ENCODE results near the gene SUGCT. TPM values are rescaled to one million over a fixed set of nuclear protein-coding genes. Genes with fewer than 3 reads are reported as not detected.

SUGCT gene
- total RNA-seq, 2 experiments from 2014 or later, result 0.76 to 1.5 TPM

DNA sequence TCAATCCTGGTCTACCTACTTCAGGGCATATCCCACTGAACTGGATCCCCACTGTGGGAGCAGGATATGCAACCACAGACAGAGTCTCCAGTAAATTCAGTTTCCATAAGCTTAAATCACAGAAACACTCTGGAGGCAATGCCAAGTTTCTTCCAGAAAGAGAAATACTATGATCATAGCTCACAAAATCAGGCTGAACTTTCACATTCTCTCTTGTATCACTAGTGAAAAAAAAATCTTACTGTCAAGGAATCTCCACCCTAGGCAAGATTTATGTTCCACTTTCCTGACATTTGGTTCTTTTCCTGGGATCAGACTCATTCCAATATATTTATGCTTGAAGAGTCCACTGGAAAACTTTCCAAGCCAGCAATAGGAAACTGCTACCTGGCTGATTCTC lies 749.0 kb downstream of the SUGCT start:
- POLR2A ChIA-PET, result no interaction called here
- CTCF ChIA-PET, result no interaction called here
- no peak for DNase-seq
- Mint-ChIP-seq H3K4me1 (ENCODE audit: low read depth) (no peaks in the 10 kb centered on the region), H3K27ac (no peak overlapping the region), H3K36me3 (no peaks in the 10 kb centered on the region), H3K9me3 (peaks cover 5% of the 10 kb centered on the region), H3K27me3 (no peaks in the 10 kb centered on the region), H3K4me3 (no peak overlapping the region)
- intact Hi-C loops (cut with micrococcal nuclease), result no loop called here

- no peaks in the 10 kb centered on the region for H3K27me3 Mint-ChIP-seq
- intact Hi-C loops (cut with micrococcal nuclease), result no loop called here
- H3K36me3 Mint-ChIP-seq, result no peaks in the 10 kb centered on the region
- ChIA-PET POLR2A (no interaction called here), CTCF (no interaction called here)
- no peak overlapping the region for H3K4me3 Mint-ChIP-seq
- H3K4me1 Mint-ChIP-seq (ENCODE audit: low read depth), result no peaks in the 10 kb centered on the region
- no peak for DNase-seq
- no peak overlapping the region for H3K27ac Mint-ChIP-seq
- peaks cover 5% of the 10 kb centered on the region for H3K9me3 Mint-ChIP-seq
Observed at GRCh38 chr7:40884241-40884640, 749.4 kb downstream of the SUGCT start.

DNA sequence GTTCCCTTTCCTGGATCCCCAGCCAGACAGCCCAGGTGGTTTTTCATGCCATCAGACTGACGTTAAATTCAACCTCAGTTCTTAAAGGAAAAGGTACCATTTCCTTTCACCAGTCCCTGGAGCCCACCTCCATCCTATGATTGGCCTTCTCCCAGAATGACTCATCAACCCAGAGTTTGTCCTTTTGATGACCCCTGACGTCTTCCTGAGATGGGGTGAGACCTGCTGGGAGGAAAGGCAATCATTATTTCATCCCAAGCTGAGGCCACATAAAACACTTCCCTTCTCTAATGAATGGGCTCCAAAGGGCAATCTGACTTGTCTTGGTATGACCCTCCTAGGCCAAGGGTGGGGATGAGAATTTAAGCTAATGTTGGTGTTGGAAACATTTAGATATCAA lies 750.7 kb downstream of the SUGCT start:
- CTCF ChIA-PET, result no interaction called here
- Mint-ChIP-seq H3K36me3 (no peaks in the 10 kb centered on the region), H3K4me3 (no peak overlapping the region), H3K9me3 (peaks cover 10% of the 10 kb centered on the region), H3K27me3 (no peaks in the 10 kb centered on the region), H3K27ac (no peak overlapping the region), H3K4me1 (ENCODE audit: low read depth) (no peaks in the 10 kb centered on the region)
- POLR2A ChIA-PET, result no interaction called here
- intact Hi-C loops (cut with micrococcal nuclease), result no loop called here
- DNase-seq, result no peak

GRCh38 chr7:40887099-40887498 lies 752.3 kb downstream of the SUGCT start:
- CTCF ChIA-PET, result no interaction called here
- Mint-ChIP-seq H3K4me3 (no peak overlapping the region), H3K36me3 (no peaks in the 10 kb centered on the region), H3K27ac (no peak overlapping the region), H3K4me1 (ENCODE audit: low read depth) (no peaks in the 10 kb centered on the region), H3K9me3 (peaks cover 20% of the 10 kb centered on the region), H3K27me3 (no peaks in the 10 kb centered on the region)
- intact Hi-C loops (cut with micrococcal nuclease), result no loop called here
- POLR2A ChIA-PET, result no interaction called here
- DNase-seq, result no peak

DNA sequence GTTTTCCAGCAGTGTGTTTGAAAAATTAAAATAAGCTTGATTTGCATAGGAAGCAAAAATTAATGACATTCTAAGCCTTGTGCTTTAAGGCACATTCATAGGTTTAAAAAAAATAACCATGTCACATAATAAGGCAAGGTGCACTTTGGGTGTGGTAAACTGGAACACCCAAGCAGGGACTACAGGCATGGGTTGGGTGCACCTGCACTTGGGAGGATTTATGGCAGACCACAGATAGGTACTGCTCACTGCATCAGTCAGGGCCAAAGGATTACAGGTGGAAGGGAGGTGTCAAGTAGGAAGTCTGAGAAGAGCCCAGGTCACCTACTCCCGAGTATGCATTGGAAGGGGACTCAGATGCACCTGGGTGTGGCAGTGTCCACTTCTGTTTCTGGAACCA lies 753.7 kb downstream of the SUGCT start:
- Mint-ChIP-seq H3K9me3 (peaks cover 24% of the 10 kb centered on the region), H3K4me3 (no peak overlapping the region), H3K4me1 (ENCODE audit: low read depth) (no peaks in the 10 kb centered on the region), H3K27ac (no peak overlapping the region), H3K27me3 (no peaks in the 10 kb centered on the region), H3K36me3 (no peaks in the 10 kb centered on the region)
- POLR2A ChIA-PET, result no interaction called here
- CTCF ChIA-PET, result no interaction called here
- DNase-seq, result no peak
- intact Hi-C loops (cut with micrococcal nuclease), result no loop called here

DNA sequence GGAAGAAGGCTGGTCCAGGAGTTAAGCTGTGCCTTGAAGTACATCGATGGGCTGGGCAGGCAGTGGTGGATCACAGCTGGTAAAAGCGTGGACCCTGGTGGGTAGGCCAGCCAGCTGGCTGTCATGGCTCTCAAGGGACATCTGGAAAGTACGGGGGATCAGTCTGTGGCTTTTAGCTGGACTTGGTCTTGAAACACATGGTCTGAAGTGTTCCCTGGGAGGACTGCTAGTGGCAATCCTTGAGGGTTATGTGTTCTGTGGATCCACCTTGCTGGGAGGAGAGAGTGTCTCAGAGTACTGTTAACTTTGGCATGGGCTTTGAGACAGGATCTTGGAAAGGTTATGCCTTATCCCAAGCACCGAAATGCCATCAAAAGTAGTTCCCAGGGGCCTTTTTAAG lies 754.3 kb downstream of the SUGCT start:
- no peak overlapping the region for H3K27ac Mint-ChIP-seq
- CTCF ChIA-PET, result no interaction called here

GRCh38 chr7:40889539-40889938 lies 754.7 kb downstream of the SUGCT start:
- no peaks in the 10 kb centered on the region for H3K4me1 Mint-ChIP-seq (ENCODE audit: low read depth)
- peaks cover 27% of the 10 kb centered on the region for H3K9me3 Mint-ChIP-seq
- no peaks in the 10 kb centered on the region for H3K27me3 Mint-ChIP-seq
- CTCF ChIA-PET, result no interaction called here
- H3K27ac Mint-ChIP-seq, result no peak overlapping the region
- DNase-seq, result no peak
- H3K4me3 Mint-ChIP-seq, result no peak overlapping the region
- intact Hi-C loops (cut with micrococcal nuclease), result no loop called here
- POLR2A ChIA-PET, result no interaction called here
- no peaks in the 10 kb centered on the region for H3K36me3 Mint-ChIP-seq

More for the DNA sequence above, 754.3 kb downstream of the SUGCT start:
- Mint-ChIP-seq H3K4me3 (no peak overlapping the region), H3K36me3 (no peaks in the 10 kb centered on the region), H3K9me3 (peaks cover 24% of the 10 kb centered on the region), H3K27me3 (no peaks in the 10 kb centered on the region), H3K4me1 (ENCODE audit: low read depth) (no peaks in the 10 kb centered on the region)
- no peak for DNase-seq
- POLR2A ChIA-PET, result no interaction called here
- intact Hi-C loops (cut with micrococcal nuclease), result no loop called here

- Mint-ChIP-seq H3K36me3 (no peaks in the 10 kb centered on the region), H3K27ac (no peak overlapping the region), H3K9me3 (peaks cover 32% of the 10 kb centered on the region), H3K4me1 (ENCODE audit: low read depth) (no peaks in the 10 kb centered on the region), H3K4me3 (no peak overlapping the region), H3K27me3 (no peaks in the 10 kb centered on the region)
- ChIA-PET CTCF (no interaction called here), POLR2A (no interaction called here)
- no peak for DNase-seq
- intact Hi-C loops (cut with micrococcal nuclease), result no loop called here
Observed at GRCh38 chr7:40890088-40890692, 755.4 kb downstream of the SUGCT start.

- no peak for DNase-seq
- no peak overlapping the region for H3K27ac Mint-ChIP-seq
- POLR2A ChIA-PET, result no interaction called here
- no peaks in the 10 kb centered on the region for H3K27me3 Mint-ChIP-seq
- CTCF ChIA-PET, result no interaction called here
- no peaks in the 10 kb centered on the region for H3K4me1 Mint-ChIP-seq (ENCODE audit: low read depth)
- no peak overlapping the region for H3K4me3 Mint-ChIP-seq
- intact Hi-C loops (cut with micrococcal nuclease), result no loop called here
- H3K36me3 Mint-ChIP-seq, result no peaks in the 10 kb centered on the region
- peaks cover 29% of the 10 kb centered on the region for H3K9me3 Mint-ChIP-seq
Observed at GRCh38 chr7:40891232-40891631, 756.4 kb downstream of the SUGCT start.

DNA sequence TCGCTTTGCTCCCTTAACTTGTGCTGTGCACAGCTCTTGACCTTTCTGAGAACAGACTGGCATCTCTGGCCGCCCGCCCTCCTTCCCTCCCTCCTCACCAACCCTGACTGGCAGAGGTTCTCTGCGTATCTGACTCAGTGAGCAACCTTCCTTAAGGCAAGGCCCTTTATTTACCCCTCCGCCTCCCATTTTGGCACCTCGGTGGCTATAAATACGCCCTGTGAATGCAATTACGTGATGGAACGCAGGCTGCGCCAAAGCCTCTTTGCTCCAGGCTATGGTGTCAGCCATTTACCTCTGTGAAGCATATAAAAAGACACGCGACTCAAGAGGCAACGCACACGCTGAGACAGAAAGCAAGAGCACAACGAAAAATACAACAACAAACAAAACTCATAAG lies 764.3 kb downstream of the SUGCT start:
- POLR2A ChIA-PET, result no interaction called here
- CTCF ChIA-PET, result no interaction called here
- Mint-ChIP-seq H3K4me1 (ENCODE audit: low read depth) (no peaks in the 10 kb centered on the region), H3K27me3 (no peaks in the 10 kb centered on the region), H3K4me3 (no peak overlapping the region), H3K9me3 (peaks cover 47% of the 10 kb centered on the region), H3K36me3 (no peaks in the 10 kb centered on the region), H3K27ac (no peak overlapping the region)
- no peak for DNase-seq
- intact Hi-C loops (cut with micrococcal nuclease), result no loop called here

GRCh38 chr7:40899636-40900507 lies 765.1 kb downstream of the SUGCT start:
- Mint-ChIP-seq H3K9me3 (peaks cover 41% of the 10 kb centered on the region), H3K4me3 (no peak overlapping the region), H3K4me1 (ENCODE audit: low read depth) (no peaks in the 10 kb centered on the region), H3K36me3 (no peaks in the 10 kb centered on the region), H3K27me3 (no peaks in the 10 kb centered on the region), H3K27ac (no peak overlapping the region)
- ChIA-PET CTCF (no interaction called here), POLR2A (no interaction called here)
- no peak for DNase-seq
- intact Hi-C loops (cut with micrococcal nuclease), result no loop called here

DNA sequence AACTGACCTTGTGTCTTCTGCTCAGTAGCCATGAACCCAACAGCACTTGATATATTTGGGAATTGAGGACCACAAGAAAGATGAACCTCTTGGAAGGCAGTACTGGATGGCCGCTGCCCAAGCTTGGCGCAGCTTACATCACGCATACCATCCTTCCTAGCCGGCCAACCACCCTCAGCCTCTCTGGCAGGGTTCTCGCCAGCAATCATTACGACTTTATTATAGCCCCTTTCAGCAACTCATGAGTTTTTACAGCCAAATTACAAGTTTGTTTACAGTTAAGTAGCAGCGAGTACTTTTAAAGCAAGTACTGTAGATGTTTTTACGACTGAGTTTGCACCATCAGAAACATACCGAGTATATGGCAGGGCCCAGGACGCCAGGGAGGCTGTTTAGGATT lies 769.1 kb downstream of the SUGCT start:
- Mint-ChIP-seq H3K4me3 (no peak overlapping the region), H3K9me3 (peaks cover 16% of the 10 kb centered on the region), H3K27ac (no peak overlapping the region), H3K36me3 (no peaks in the 10 kb centered on the region), H3K27me3 (no peaks in the 10 kb centered on the region), H3K4me1 (ENCODE audit: low read depth) (no peaks in the 10 kb centered on the region)
- intact Hi-C loops (cut with micrococcal nuclease), result no loop called here
- ChIA-PET POLR2A (no interaction called here), CTCF (no interaction called here)
- DNase-seq, result no peak

DNA sequence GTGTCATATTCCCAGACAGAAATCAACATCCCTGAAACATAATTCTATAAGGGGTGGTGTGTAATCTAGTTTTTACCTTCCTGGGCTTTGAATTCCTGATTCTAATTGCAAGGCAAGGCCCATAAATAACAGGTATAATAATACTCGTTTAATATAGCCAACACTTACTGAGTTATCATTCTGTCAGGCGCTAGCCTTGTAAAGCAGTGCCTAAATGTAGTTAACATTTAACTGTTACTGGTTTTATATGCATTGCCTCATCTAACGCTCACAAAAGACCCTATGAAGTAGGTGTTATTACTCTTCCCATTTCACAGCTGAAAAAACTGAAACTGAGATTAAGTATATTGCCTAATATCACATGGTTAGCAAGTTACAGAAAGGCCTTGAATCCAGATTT lies 772.5 kb downstream of the SUGCT start:
- H3K4me1 Mint-ChIP-seq (ENCODE audit: low read depth), result no peaks in the 10 kb centered on the region
- H3K27me3 Mint-ChIP-seq, result no peaks in the 10 kb centered on the region
- no peaks in the 10 kb centered on the region for H3K36me3 Mint-ChIP-seq
- H3K27ac Mint-ChIP-seq, result no peak overlapping the region
- no peak for DNase-seq
- CTCF ChIA-PET, result no interaction called here
- POLR2A ChIA-PET, result no interaction called here
- intact Hi-C loops (cut with micrococcal nuclease), result no loop called here
- peaks cover 8% of the 10 kb centered on the region for H3K9me3 Mint-ChIP-seq
- H3K4me3 Mint-ChIP-seq, result no peak overlapping the region
